Measurements from ENCODE around the gene FLYWCH1. TPM values are rescaled to one million over a fixed set of nuclear protein-coding genes. Genes with fewer than 3 reads are reported as not detected.

The FLYWCH1 gene
- polyA plus RNA-seq, 5 donors = 14.7 to 41.5 (median 20.0) TPM

DNA sequence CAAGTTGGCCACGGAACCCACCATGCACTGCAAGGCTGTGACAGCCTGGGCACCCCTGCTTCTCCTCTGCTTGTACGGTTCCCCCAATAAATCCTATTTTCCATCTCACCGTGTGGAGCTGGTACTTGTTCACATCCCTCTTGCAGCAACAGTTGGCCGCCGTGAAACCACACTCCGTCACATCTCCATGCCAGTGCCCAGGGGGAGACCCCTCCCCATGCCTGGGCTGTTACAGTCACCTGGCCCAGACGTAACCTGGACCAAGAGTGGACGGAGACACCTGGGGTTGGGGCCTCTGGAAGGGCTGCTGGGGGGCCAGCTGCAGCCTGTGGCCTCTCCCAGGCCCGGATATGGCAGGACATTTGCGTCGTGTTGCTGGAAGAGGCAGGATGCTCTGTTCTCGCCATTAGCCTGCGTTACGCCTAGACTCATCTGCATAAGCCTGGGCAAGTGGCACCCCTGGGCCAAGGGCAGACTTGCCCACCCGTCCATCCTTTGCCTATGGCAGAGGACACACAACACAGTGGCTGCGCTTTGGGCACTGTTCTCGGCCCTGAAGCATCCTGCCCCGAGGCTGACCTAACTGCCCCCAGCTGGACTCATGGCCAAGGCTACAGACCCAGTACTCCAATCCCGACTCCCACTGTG, 38.1 kb downstream of the FLYWCH1 start:
- no peak for DNase-seq

DNA sequence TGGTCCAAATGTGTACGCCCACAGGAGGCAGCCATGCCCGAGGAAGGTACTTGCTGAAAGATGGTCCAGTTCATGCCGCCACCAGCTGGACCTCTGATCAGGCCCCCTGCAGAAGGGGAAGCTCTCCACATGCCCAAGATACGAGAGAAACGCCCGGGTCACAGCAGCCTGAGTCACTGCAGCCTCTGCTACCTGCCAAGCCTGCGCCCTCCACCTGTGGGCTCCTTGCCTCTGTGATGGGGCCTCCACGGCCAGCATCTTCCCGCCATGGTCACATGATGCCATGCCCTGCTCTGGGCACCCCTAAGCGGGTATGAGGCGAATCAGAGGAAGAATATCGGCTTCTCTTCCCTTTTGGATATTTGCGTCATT, 38.6 kb downstream of the FLYWCH1 start:
- DNase-seq = no peak

DNA sequence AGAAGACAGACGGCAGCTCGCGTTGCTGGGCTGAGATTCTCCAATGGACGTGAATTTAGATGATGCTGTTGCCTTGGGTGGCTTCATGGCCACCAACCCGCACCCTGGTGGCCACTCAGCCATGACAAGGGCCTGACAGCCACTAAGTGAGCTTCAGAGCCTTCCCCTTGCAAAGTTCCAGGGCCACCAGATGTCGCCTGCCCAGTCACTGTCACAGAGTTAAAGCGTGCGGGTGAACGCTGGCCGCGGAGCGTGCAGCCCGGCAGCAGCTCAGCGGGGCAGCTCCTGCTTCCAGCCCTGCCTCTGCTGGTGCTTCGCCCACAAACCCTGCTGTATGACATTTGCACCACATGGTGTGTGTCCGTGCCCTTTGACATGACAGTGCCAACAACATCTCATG, 39.0 kb downstream of the FLYWCH1 start:
- DNase-seq = no peak

DNA sequence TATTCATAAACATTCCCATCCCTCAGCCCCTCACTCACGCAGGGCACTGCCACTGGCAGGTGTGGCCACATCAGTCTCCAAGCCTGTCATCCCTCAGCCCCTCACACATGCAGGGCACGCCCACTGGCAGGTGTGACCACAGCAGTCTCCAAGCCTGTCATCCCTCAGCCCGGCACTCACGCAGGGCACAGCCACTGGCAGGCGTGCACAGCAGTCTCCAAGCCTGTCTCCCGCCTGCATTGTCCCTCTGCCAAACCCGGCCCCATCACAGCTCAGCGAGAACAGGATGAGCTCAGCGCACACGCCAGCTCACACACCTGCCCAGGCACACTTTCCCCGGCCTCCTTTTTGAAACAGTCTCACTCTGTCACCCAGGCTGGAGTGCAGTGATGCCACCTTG, 40.9 kb downstream of the FLYWCH1 start:
- no peak for DNase-seq

DNA sequence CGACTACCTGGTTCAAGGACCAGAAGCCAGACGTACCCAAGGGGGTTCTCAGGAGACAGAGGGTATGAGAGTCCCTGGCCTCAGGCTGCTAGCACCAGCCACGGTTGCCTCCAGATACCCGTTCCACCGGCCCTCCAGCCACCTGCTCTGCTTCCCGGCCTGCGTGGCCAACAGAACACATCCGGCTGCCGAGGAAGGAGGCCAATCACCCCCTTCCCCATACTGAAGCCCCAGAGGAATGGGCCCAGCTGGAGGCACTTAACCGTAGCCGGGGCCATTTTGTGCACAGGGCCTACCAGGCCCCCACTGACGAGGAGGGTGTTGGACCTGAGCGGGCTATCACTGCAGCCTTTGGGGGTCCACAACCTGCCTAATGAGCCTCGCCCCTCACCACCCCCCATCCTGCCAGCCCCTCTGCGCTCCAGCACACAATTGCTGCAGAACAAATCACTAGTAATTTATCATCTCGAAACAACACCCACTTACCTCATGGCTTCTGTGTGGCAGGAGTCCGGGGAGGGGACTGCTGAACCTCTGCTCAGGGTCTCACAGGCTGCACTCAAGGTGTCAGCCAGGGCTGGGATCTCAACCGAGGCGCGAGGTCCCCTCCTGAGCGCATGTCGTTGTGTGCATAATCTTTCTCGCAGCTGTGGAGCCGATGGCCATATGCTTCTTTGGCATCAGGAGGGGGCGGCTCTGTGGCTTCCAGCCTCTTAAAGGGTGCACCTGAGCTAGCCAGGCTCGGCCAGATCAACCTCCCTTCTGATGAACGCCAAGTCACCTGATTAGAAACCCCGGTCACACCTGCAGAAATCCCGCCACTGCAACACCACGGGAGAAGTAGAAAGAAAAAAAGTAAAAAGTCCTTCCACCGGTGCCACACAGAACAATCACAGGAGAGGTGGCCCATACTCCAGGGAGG, 42.2 kb downstream of the FLYWCH1 start:
- no peak for DNase-seq

DNA sequence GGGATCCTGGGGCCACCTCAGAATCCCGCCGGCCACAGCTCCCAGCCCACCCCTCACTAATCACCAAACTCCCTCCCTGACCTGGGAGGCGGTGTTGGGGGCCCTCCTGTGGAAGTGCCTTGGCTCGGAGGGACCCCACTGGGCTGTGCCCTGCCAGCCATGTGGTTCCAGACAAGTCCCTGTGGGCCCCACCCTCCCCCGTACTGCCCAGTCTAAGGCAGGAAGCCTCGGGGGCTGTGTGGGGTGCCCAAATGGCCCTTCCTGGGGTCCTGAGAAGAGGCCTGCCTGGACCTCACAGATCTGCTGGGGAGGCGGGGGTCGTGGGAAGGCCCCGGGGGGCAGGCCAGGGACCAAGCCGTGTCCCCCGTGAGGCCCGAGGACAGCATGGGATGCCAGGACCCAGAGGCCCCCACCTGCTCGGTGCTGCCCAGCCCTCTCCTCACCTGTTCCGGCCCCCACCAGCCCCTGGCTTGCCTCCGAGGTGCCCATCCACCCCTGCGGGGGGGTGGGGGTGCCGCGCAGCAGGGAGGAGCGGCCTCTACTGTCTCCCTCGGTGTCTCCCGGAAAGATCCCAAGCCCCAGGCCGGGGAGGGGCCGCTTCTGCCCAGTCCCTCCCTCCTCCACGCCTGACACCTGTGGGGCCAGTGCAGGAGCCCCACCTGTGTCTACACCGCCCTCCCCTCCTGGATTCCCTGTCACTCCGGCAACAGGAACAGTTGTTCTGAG, 43.1 kb downstream of the FLYWCH1 start:
- DNase-seq = no peak

DNA sequence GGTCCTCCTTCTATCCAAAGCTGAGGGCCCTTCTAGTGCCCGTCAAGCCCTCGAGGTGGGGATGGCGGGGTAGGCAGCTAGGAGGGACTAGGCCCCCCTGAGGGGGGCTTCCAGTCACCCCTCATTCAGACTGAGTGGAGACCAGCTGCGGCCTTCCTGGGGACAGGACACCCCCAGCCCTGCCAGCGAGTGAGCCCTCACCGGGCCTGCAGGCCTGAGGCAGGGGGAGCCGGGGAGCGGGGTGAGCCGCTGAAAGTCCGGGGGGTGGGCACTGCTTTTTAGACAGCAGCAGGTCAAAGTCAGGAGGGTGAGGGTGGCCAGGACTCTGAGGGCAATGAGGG, 43.7 kb downstream of the FLYWCH1 start:
- no peak for DNase-seq

DNA sequence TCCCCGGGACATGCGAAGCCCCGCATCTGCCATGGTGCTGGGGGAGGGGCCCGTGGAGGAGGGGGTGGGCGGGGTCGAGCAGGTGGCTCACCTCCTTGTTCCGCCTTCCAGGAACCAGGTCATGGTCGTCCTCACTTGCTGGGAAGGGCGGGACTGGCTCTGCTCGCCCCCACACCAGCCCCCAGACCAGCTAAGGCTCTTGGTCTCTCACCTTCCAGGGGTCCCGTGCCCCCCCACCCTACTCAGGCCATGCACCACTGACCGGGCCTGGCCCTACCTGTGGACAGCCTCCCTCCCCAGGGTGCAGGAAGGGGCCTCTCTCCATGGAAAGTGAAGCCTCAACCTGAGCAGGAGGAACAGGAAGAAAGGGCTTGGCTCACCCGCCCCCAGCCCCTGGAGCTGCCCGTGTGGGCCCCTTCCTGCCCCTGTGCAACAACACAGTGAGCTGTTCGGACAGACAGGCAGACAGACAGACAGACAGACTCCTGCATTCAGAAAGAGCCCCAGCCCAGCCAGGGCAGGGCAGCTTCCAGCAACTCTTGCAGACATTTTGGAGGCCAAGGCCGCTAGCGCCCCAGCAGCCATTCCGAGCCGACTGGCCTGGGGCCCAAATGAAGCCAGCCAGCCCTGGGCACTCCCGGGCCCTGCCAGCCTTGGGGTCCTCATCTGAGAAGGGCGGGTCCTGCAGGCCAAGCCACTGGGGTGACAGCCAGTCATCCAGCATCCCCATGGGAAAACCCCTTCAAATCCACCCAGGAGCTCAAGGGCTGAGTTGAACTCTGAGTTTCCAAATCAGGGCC, 44.2 kb downstream of the FLYWCH1 start:
- no peak for DNase-seq

DNA sequence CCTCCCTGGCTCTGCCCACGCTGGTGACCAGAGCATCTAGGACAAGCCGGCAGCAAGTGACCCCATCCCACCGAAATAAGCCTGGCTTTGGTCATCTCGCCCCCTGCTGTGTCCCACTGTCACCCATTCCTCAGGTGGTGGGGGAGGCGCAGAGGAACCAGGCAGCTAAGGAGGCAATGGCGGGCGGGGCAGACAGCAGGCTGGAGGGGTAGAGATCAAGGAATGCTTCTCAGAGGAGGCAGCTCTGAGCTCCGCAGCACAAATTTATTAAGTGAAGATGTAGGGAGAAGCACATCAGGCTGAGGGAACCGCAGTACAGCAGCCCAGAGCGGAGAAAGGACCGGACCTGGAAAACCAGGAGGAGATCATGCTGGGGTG, 44.8 kb downstream of the FLYWCH1 start:
- DNase-seq = no peak

DNA sequence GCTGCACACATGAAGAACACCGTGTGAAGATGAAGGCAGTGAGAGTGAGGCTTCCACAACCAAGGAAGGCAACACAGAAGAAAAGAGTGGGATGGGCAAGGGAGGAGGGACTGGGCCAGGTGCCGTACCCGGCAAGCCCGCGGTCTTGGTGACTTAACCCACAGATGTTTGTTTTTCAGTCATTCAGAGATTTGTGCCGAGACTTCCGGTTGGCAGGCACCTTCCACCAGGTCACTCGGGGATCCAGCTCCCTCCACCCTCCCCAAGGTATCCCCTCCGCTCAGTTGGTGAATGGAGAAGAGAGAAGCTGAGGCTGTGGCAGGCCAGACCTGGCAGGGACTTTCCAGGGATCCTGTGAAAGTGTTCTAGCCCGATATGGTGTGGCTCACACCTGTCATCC, 47.5 kb downstream of the FLYWCH1 start:
- DNase-seq = no peak

DNA sequence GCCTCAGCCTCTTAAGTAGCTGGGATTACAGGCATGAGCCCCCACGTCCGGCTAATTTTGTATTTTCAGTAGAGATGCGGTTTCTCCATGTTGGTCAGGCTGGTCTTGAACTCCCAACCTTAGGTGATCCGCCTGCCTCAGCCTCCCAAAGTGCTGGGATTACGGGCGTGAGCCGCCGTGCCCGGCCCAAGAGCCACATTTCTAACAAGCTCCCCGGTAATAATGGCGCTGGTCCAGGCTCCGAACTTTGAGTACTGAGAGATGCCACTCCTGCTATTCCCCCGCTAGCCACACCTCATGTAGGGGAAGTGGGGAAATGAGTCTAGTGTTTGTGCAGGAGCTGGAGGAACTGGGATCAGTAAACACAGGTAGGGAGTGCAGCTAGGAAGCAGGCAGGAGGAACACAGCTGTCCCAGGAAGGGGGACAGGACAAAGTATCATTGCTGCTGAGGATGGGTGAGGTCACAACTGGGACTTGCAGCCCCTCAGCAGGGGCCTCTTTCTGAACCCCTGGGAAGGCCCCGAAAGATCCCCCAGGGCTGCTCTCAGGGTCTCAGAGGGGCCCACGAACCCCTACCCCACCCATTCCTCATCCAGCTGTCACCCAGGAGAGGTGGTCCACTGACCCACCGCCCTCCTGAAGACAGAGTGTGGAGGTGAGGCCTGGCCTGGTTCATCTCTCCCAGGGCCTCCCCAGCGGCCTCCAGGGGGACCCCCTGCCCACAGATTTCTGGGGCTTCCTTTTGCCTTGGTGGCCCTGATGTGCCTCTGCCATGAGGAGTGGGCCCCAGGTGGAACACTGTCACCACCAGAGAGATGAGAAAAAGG, 48.7 kb downstream of the FLYWCH1 start:
- no peak for DNase-seq

DNA sequence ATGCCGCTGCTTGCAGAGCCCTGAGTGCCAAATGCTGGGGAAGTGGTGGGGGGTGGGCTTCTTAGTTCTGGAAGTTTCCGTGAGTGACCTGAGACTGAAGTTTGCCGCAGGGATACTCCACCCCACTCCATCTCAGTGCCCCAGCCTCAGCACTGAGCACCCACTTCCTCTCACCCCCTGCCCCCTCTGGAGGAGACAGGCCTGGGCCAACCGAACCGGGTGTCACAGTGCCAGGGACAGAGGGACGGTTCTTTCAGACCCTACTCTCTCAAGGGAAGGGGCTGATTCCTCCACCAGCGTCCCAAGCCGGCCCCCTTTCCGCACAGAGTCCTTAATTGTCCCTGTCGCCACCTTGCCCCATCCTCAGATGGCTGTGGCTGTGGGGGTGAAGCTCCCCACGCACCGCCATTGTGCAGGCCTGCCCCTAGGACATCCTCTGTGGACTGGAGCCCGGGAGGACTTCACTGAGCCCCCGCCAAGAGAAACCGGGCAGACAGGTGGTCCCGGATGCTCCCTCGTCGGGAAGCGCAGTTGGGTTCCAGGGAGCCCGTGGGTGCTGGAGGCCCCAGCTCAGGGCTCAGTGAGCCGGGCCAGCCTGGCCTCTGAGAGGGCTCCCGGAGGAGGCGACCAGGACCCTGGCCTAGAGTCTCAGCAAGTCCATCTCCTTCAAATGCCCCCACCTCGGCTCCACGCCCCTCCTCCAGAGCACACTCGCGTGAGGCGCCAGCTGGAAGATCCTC, 50.8 kb downstream of the FLYWCH1 start:
- DNase-seq = no peak

DNA sequence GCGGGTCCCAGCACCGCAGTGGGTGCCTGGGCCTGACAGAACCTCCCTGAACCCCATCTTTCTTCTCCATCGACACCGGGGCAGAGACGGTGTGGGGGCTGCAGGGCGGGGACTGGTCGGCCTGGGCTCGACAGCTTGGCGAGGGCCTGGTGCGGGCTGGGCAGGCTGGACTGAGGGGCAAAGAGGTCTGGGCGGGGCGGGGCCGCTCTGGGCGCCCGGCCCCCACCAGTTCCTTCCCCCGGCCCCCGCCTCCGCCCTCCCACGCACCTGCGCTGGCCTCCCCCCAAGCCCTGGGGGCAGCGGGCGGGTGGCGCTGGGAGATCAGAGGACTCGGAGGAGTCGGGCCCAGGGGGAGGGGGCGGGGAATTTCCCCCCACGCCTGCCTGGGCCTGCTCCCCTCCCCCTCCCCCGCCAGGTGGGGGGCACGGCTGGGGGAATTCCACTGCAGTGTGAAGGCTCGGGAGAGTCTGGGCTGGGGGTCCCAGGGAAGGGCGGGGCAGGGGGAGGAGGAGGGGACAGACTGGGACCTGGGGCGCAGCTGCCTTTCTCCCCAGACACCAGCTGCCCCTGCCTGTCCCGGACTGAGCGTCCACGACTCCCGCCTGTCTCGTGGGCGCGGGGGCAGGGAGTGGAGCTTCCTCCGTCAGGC, 51.5 kb downstream of the FLYWCH1 start:
- DNase-seq = no peak

DNA sequence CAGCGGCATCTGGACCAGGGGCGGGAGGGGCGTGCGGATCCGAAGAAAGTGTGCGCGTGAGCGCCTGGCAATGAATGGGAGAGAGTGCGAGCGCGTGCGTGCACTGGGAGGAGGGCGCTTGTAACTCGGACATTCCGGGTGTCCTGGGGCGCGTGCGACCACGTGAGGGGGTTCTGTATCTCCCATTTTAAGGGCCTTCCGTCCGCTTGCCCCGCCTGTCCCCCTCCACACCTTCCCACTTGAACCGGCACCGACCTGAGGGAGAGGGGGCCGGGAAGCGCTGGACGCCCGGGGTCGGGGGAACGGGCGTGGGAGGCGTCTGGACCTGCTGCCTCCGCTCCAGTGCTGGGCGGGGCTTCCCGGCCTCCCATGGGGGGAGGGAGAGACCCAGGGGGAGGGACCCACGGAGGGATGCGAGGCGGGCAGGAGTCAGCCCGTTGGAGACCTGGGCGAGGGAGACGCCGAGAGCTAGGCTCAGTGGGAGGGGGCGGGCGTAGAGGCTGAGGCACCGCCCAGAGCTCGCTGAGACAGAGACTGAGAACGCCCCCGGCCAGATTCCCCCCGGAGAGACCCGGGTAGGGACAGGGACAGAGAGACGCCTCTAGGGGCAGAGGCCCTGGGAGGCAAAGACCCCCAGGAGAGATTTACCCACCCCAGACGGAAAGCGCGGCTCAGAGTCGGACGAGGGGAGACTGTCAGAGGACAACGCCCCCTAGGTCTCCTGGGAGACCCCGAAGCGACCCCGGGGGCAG, 52.2 kb downstream of the FLYWCH1 start, which contains the start of gene KREMEN2:
Gene KREMEN2, plus strand, starts transcription at position 553 of the 752 bp plus-strand sequence. CDS start 246 bp downstream, outside the sequence.
- DNase-seq = no peak

DNA sequence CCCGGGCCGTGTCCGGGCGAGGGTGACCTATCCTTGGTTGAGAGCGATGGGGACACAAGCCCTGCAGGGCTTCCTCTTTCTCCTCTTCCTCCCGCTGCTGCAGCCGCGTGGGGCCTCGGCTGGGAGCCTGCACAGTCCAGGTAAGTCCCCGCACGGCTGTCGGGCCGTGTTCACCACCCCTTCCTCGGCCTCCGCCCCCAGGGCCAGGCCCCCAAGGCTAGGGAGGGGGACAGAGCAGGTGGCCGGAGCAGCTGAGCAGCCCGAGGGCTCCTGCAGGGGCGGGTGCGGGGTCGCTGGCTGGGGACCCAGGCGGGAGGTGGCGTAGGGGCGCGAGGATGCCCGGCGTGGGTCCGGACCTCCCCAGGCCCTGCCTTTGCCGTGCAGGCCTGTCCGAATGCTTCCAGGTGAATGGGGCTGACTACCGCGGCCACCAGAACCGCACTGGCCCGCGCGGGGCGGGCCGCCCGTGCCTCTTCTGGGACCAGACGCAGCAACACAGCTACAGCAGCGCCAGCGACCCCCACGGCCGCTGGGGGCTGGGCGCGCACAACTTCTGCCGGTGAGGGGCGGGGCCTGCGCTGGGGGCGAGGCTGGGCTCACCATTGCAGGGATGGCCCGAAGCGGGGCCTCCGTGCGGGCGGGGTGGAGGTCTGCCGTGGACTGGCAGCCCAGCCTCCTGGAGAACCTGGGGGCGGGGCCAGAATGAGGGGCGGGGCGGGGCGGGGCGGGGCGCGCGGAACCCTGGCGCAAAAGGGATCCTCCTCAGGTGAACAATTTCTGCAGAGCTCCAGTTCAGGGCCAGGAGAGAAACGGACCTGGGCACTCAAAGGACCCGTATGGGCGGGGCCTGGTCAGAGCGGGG, 53.0 kb downstream of the FLYWCH1 start:
- DNase-seq = no peak

DNA sequence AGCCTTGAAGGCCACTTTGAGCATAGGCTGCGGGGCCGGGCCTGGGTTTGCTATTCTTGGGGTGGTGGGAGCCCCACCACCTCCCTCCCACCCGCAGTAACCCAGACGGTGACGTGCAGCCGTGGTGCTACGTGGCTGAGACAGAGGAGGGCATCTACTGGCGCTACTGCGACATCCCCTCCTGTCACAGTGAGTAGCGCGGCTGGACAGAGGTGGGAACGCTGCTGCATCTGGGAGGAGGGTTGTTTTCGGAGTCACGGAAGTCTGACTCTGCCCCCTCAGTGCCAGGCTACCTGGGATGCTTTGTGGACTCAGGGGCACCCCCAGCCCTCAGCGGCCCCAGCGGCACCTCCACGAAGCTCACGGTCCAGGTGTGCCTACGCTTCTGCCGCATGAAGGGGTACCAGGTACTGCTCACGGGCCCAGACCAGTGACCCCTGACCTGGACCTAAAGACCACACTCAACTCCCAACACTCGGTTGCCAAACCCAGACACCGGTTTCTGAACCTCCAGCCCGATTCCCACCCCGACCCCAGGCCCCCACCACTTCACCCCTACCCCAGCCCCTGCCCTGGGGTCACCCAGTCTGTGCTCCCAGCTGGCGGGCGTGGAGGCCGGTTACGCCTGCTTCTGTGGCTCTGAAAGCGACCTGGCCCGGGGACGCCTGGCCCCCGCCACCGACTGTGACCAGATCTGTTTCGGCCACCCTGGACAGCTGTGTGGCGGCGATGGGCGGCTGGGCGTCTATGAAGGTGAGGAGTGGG, 54.5 kb downstream of the FLYWCH1 start:
- no peak for DNase-seq

DNA sequence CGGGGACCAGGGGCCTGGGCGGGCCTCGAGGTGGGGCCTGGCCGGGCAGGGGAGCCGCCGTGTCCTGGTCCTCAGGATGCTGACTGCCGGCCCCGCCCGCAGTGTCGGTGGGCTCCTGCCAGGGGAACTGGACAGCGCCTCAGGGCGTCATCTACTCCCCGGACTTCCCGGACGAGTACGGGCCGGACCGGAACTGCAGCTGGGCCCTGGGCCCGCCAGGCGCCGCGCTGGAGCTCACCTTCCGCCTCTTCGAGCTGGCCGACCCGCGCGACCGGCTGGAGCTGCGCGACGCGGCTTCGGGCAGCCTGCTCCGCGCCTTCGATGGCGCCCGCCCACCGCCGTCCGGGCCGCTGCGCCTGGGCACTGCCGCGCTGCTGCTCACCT, 55.1 kb downstream of the FLYWCH1 start:
- no peak for DNase-seq
